ENCODE results near the gene SLC38A4.

GRCh38 chr12:46830731-46831334 is 5.0 kb upstream of the SLC38A4 start:
- TF ChIP-seq CTCF (IDR thresholded peaks at IDR 0.05) (no peak), POLR2AphosphoS5 (IDR thresholded peaks at IDR 0.05) (no peak), POLR2A (IDR thresholded peaks at IDR 0.05) (no peak), EP300 (IDR thresholded peaks at IDR 0.05) (no peak)
